ENCODE results near the gene AJM1.
"Not testable (repeated sequence)": the region's sequence is repeated elsewhere in the genome, so short reads cannot be mapped to it uniquely, and the experiment has no call there.

Gene AJM1

DNA sequence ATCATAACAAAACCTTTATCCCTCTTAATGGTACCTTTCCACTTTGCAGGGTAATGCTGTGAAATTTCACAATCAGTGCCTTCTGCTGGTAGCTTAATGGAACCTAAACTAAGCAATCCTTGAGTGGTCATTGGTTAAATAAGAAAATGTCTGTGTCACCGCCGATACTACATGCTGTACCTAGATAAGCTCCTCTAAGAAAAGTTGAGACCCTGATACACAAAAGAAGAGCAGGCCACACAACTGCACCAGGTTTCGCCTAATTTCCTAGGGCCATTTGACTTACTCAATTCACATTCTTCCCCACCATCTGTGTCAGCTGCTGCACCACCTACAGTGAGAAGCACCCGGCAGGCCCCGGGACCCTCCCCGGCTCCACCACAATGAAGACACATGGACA lies 32.9 kb downstream of the AJM1 start:
- H3K36me3 ChIP-seq (ENCODE audit: control insufficient read depth, insufficient read depth, low read length), result no peaks in the 10 kb centered on the region
- no peak overlapping the region for H3K4me3 ChIP-seq (replicated peaks; ENCODE audit: low read depth, low read length)
- H3K27me3 ChIP-seq (replicated peaks; ENCODE audit: control insufficient read depth, insufficient read depth, low read length), result no peaks in the 10 kb centered on the region
- TF ChIP-seq CTCF (IDR thresholded peaks at IDR 0.05; ENCODE audit: insufficient read depth, low read length, poor library complexity, severe bottlenecking), result no peak
- DNase-seq (ENCODE audit: extremely low read depth, insufficient read length), result no peak

- no peaks in the 10 kb centered on the region for H3K36me3 ChIP-seq (ENCODE audit: control insufficient read depth, insufficient read depth, low read length)
- no peak overlapping the region for H3K4me3 ChIP-seq (replicated peaks; ENCODE audit: low read depth, low read length)
- H3K27me3 ChIP-seq (replicated peaks; ENCODE audit: control insufficient read depth, insufficient read depth, low read length), result no peaks in the 10 kb centered on the region
- TF ChIP-seq CTCF (IDR thresholded peaks at IDR 0.05; ENCODE audit: insufficient read depth, low read length, poor library complexity, severe bottlenecking), result no peak
- DNase-seq (ENCODE audit: extremely low read depth, insufficient read length), result no peak
Measured at GRCh38 chr9:136876476-136876875, 34.2 kb downstream of the AJM1 start.

- Histone ChIP-seq H3K36me3 (ENCODE audit: control insufficient read depth, insufficient read depth, low read length) (peaks cover 3% of the 10 kb centered on the region), H3K4me3 (replicated peaks; ENCODE audit: low read depth, low read length) (no peak overlapping the region), H3K27me3 (replicated peaks; ENCODE audit: control insufficient read depth, insufficient read depth, low read length) (no peaks in the 10 kb centered on the region)
- no peak for TF ChIP-seq CTCF (IDR thresholded peaks at IDR 0.05; ENCODE audit: insufficient read depth, low read length, poor library complexity, severe bottlenecking)
- DNase-seq (ENCODE audit: extremely low read depth, insufficient read length), result no peak
Measured at GRCh38 chr9:136880651-136881050, 38.4 kb downstream of the AJM1 start.

GRCh38 chr9:136881691-136882108 lies 39.4 kb downstream of the AJM1 start:
- Histone ChIP-seq H3K4me3 (replicated peaks; ENCODE audit: low read depth, low read length) (peak overlapping the region; percentile 64), H3K36me3 (ENCODE audit: control insufficient read depth, insufficient read depth, low read length) (peaks cover 3% of the 10 kb centered on the region), H3K27me3 (replicated peaks; ENCODE audit: control insufficient read depth, insufficient read depth, low read length) (no peaks in the 10 kb centered on the region)
- no peak for TF ChIP-seq CTCF (IDR thresholded peaks at IDR 0.05; ENCODE audit: insufficient read depth, low read length, poor library complexity, severe bottlenecking)
- DNase-seq (ENCODE audit: extremely low read depth, insufficient read length), result peak; percentile 66

DNA sequence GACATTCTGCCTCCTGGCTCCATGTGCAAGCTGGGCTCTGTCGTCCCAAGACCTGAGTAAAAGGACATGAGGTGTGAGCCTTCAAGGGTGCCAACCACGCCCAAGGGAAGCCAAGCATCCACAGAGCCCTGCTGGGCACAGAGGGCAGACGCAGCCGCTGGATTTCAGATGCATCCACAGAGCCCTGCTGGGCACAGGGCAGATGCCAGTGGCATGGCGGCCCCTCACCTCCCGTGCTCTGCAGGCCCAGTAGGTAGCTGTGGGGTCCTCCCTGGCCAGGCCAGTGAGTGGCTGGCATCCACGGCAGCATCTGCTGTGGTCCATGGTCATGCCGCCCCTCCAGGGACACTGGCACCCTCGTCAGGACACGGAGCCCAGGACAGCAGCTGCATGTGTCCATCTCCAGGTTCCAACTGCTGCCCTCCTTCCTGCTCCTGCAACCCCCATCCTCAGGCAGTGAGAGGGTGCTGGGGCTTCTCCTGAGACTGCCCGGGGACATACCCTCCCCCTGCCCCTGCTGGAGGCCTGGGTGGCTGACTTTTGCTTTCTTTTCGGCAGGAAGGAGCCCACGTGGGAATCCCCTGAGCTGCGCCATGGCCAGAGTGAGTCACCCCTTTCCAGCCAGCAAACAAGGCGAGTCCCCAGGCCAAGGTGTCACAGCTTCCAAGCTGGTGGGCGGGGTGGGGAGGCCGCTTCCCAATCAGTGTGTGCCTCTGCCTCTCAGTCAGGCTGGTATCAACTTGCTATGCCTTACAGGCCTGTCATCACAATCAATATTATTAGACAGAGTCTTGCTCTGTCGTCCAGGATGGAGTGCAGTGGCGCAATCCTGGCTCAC lies 40.0 kb downstream of the AJM1 start:
- peak; percentile 76 for DNase-seq (ENCODE audit: extremely low read depth, insufficient read length)
- H3K36me3 ChIP-seq (ENCODE audit: control insufficient read depth, insufficient read depth, low read length), result peaks cover 3% of the 10 kb centered on the region
- H3K4me3 ChIP-seq (replicated peaks; ENCODE audit: low read depth, low read length), result peak overlapping the region; percentile 64
- no peak for TF ChIP-seq CTCF (IDR thresholded peaks at IDR 0.05; ENCODE audit: insufficient read depth, low read length, poor library complexity, severe bottlenecking)
- H3K27me3 ChIP-seq (replicated peaks; ENCODE audit: control insufficient read depth, insufficient read depth, low read length), result no peaks in the 10 kb centered on the region

DNA sequence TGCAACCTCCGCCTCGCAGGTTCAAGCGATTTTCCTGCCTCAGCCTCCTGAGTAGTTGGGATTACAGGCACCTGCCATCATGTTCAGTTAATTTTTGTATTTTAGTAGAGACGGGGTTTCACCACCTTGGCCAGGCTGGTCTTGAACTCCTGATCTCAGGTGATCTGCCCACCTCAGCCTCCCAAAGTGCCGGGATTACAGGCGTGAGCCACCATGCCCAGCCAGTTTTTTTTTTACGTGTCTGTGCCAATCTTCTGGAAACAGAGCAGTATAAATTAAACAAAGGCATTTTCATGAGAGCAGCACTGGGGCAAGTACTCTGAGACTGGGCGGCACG lies 40.6 kb downstream of the AJM1 start:
- H3K4me3 ChIP-seq (replicated peaks; ENCODE audit: low read depth, low read length); DNase-seq (ENCODE audit: extremely low read depth, insufficient read length); H3K36me3 ChIP-seq (ENCODE audit: control insufficient read depth, insufficient read depth, low read length); H3K27me3 ChIP-seq (replicated peaks; ENCODE audit: control insufficient read depth, insufficient read depth, low read length): not testable (repeated sequence)

GRCh38 chr9:136883670-136884069 lies 41.4 kb downstream of the AJM1 start:
- H3K36me3 ChIP-seq (ENCODE audit: control insufficient read depth, insufficient read depth, low read length); H3K4me3 ChIP-seq (replicated peaks; ENCODE audit: low read depth, low read length); DNase-seq (ENCODE audit: extremely low read depth, insufficient read length); H3K27me3 ChIP-seq (replicated peaks; ENCODE audit: control insufficient read depth, insufficient read depth, low read length): not testable (repeated sequence)
